Upper lobe of left lung (tissue), 4 donors: ENCODE measurements around the gene DACH1.

Source experiments
- EP300 ChIP-seq, 4 donors: sonication (generic); formaldehyde crosslinking; IDR thresholded peaks; one replicate each; pipeline ENCODE4 v1.5.1; 2017; ENCODE audit warnings: antibody characterized with exemption in 4 of 4, control low read depth in 2 of 4
- POLR2A ChIP-seq, 4 donors: fragments of 450-650 bp; IDR thresholded peaks; one replicate each; pipeline ENCODE4 v1.5.1; 2016 to 2017; ENCODE audit warnings: antibody characterized with exemption in 4 of 4, mild to moderate bottlenecking in 2 of 4
- POLR2AphosphoS5 ChIP-seq, 2 donors: sonication (generic); formaldehyde crosslinking; IDR thresholded peaks; one replicate each; pipeline ENCODE4 v1.5.1; 2017; ENCODE audit warnings: antibody characterized with exemption in 2 of 2
- TF ChIP-seq, protein P1 (sequence below), 6 experiments: fragments of 450-650 bp in 4 of 6; fragments of 200-600 bp in 2 of 6; sonication (generic) in 2 of 6; IDR thresholded peaks; one replicate each; pipeline ENCODE4 v1.5.1; 2016 to 2019; ENCODE audit warnings: antibody characterized with exemption in 6 of 6

DNA sequence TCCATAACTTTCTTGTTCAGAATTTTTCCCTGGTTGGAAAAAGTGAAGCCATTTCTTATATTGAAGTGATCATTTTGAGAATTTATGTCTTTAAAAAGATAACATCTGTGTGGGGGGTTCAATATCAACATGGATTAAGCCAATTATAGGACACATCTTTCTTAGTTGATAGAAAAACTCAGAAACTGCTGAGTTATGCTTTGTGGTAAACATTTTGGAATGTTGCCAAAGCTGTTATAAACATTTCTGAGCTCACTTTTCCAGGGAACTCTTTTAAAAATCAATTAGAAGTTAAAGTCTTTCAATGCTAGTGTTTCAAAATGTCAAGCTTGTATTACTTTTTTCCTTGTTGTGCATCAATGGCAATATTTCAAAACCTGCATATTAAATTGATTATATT is 248.8 kb downstream of the DACH1 start:
- TF ChIP-seq POLR2A (IDR thresholded peaks at IDR 0.05): no peak
- TF ChIP-seq, protein P1, sequence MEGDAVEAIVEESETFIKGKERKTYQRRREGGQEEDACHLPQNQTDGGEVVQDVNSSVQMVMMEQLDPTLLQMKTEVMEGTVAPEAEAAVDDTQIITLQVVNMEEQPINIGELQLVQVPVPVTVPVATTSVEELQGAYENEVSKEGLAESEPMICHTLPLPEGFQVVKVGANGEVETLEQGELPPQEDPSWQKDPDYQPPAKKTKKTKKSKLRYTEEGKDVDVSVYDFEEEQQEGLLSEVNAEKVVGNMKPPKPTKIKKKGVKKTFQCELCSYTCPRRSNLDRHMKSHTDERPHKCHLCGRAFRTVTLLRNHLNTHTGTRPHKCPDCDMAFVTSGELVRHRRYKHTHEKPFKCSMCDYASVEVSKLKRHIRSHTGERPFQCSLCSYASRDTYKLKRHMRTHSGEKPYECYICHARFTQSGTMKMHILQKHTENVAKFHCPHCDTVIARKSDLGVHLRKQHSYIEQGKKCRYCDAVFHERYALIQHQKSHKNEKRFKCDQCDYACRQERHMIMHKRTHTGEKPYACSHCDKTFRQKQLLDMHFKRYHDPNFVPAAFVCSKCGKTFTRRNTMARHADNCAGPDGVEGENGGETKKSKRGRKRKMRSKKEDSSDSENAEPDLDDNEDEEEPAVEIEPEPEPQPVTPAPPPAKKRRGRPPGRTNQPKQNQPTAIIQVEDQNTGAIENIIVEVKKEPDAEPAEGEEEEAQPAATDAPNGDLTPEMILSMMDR (IDR thresholded peaks at IDR 0.05): no peak
- TF ChIP-seq POLR2AphosphoS5 (IDR thresholded peaks at IDR 0.05): no peak
- TF ChIP-seq EP300 (IDR thresholded peaks at IDR 0.05): no peak
